Type B pancreatic cell (in vitro differentiated cells): ENCODE results near the gene ERICH6. TPM values are rescaled to one million over a fixed set of nuclear protein-coding genes. Genes with fewer than 3 reads are reported as not detected.

Experiments
- DNase-seq: peaks from one replicate; pipeline ENCODE4 v3.0.0; 2021; ENCODE audit warnings: mixed read lengths; ENCODE audit not compliant: unreplicated experiment; ENCODE audit errors: extremely low spot score
- H3K27ac Mint-ChIP-seq: 2 replicates; pipeline ENCODE4 v1.8.0; 2021; ENCODE audit warnings: mild to moderate bottlenecking, mixed read lengths
- H3K27me3 Mint-ChIP-seq: 2 replicates; pipeline ENCODE4 v1.8.0; 2021; ENCODE audit warnings: mixed read lengths
- H3K36me3 Mint-ChIP-seq: 2 replicates; pipeline ENCODE4 v1.8.0; 2021; ENCODE audit warnings: mixed read lengths
- H3K4me1 Mint-ChIP-seq: one replicate; pipeline ENCODE4 v1.8.0; 2021; ENCODE audit warnings: mixed read lengths; ENCODE audit not compliant: unreplicated experiment
- H3K4me3 Mint-ChIP-seq: 2 replicates; pipeline ENCODE4 v1.8.0; 2021; ENCODE audit warnings: mild to moderate bottlenecking, mixed read lengths
- H3K9me3 Mint-ChIP-seq: 2 replicates; pipeline ENCODE4 v1.8.0; 2021; ENCODE audit warnings: mixed read lengths
- CTCF ChIP-seq: fragments of 200-600 bp; sonication (generic); conservative IDR thresholded peaks from 2 replicates; pipeline ENCODE4 v1.5.0; 2021; ENCODE audit warnings: antibody characterized with exemption, mild to moderate bottlenecking
- total RNA-seq: library from RNA; stranded (reverse); gene quantifications from 2 replicates; pipeline ENCODE4 v1.2.1, GENCODE V29; 2021; ENCODE audit warnings: low replicate concordance

Gene ERICH6
- total RNA-seq, 1 donor from 2014 or later, result not detected

- Mint-ChIP-seq H3K36me3 (no peaks in the 10 kb centered on the region), H3K4me3 (no peak overlapping the region), H3K27ac (no peak overlapping the region), H3K4me1 (no peaks in the 10 kb centered on the region), H3K27me3 (peaks cover 4% of the 10 kb centered on the region), H3K9me3 (no peaks in the 10 kb centered on the region)
- no peak for DNase-seq
- TF ChIP-seq CTCF, result no peak
These were observed 29.8 kb downstream of the ERICH6 start for GRCh38 chr3:150673966-150674365.

- Mint-ChIP-seq H3K36me3 (no peaks in the 10 kb centered on the region), H3K4me1 (no peaks in the 10 kb centered on the region), H3K27ac (no peak overlapping the region), H3K27me3 (peaks cover 13% of the 10 kb centered on the region), H3K9me3 (no peaks in the 10 kb centered on the region), H3K4me3 (no peak overlapping the region)
- no peak for TF ChIP-seq CTCF
- DNase-seq, result no peak
These were observed 37.6 kb downstream of the ERICH6 start for GRCh38 chr3:150666167-150666566.

GRCh38 chr3:150663461-150663860 lies 40.3 kb downstream of the ERICH6 start:
- Mint-ChIP-seq H3K9me3 (no peaks in the 10 kb centered on the region), H3K36me3 (no peaks in the 10 kb centered on the region), H3K4me1 (no peaks in the 10 kb centered on the region), H3K27me3 (peaks cover 17% of the 10 kb centered on the region), H3K27ac (no peak overlapping the region), H3K4me3 (no peak overlapping the region)
- no peak for DNase-seq
- no peak for TF ChIP-seq CTCF

GRCh38 chr3:150662410-150663200 lies 41.1 kb downstream of the ERICH6 start:
- H3K27ac Mint-ChIP-seq, result no peak overlapping the region
- no peak for DNase-seq
- no peak overlapping the region for H3K4me3 Mint-ChIP-seq
- H3K36me3 Mint-ChIP-seq, result no peaks in the 10 kb centered on the region
- no peak for TF ChIP-seq CTCF
- H3K4me1 Mint-ChIP-seq, result no peaks in the 10 kb centered on the region
- H3K27me3 Mint-ChIP-seq, result peaks cover 17% of the 10 kb centered on the region
- no peaks in the 10 kb centered on the region for H3K9me3 Mint-ChIP-seq

GRCh38 chr3:150656316-150656715 lies 47.4 kb downstream of the ERICH6 start:
- H3K4me1 Mint-ChIP-seq, result no peaks in the 10 kb centered on the region
- TF ChIP-seq CTCF, result no peak
- no peak overlapping the region for H3K27ac Mint-ChIP-seq
- H3K4me3 Mint-ChIP-seq, result no peak overlapping the region
- peaks cover 4% of the 10 kb centered on the region for H3K27me3 Mint-ChIP-seq
- no peak for DNase-seq
- no peaks in the 10 kb centered on the region for H3K36me3 Mint-ChIP-seq
- H3K9me3 Mint-ChIP-seq, result no peaks in the 10 kb centered on the region
